GM12878 (cell line): ENCODE data around the gene FAM229A. TPM values are rescaled to one million over a fixed set of nuclear protein-coding genes. Genes with fewer than 3 reads are reported as not detected.

ENCODE experiments used
- ATAC-seq: fragments of 200-7000 bp; cut with Tn5 transposase; 3 replicates; pipeline ENCODE4 v1.9.1; 2020; ENCODE audit warnings: mild to moderate bottlenecking, moderate library complexity
- BruUV-seq: library from RNA; stranded (reverse); fragments of 400-500 nt; replicated peaks from 2 replicates; lab custom pipeline; 2021; lab: Mats Ljungman, UMichigan
- CTCF ChIA-PET: fragments of 300-600 bp; sonication (Branson Sonifier 250); formaldehyde crosslinking; extraction: SDS; loops from one replicate; lab custom pipeline; 2021; ENCODE audit warnings: inconsistent platforms; lab: Yijun Ruan, JAX
- POLR2A ChIA-PET: fragments of 350-600 bp; formaldehyde crosslinking; extraction: SDS; loops from one replicate; lab custom pipeline; 2021; ENCODE audit warnings: inconsistent platforms; lab: Charles Lee
- RAD21 ChIA-PET: fragments of 300-600 bp; sonication (Branson Sonifier 250); formaldehyde crosslinking; loops from one replicate; lab custom pipeline; 2023; ENCODE audit warnings: antibody characterized with exemption; ENCODE audit not compliant: unreplicated experiment; lab: Charles Lee
- SMC1A ChIA-PET: fragments of 300-600 bp; sonication (Branson Sonifier 250); formaldehyde crosslinking; loops from one replicate; lab custom pipeline; 2023; ENCODE audit not compliant: unreplicated experiment, uncharacterized antibody; lab: Charles Lee
- DNase-seq: peaks from one replicate; pipeline ENCODE4 v3.0.0-alpha.2; 2011; ENCODE audit warnings: low read depth, low spot score
- FAIRE-seq: peaks from 3 replicates; lab custom pipeline; 2011; peaks lifted over from hg19 to GRCh38; lab: Jason Lieb, UNC
- H2AFZ ChIP-seq: 2 replicates; pipeline ENCODE4 v1.6.0; 2011; ENCODE audit warnings: low read depth, low read length, control low read depth; ENCODE audit not compliant: control insufficient read depth
- H3K27ac ChIP-seq: 2 replicates; pipeline ENCODE4 v1.5.1; 2011; ENCODE audit warnings: control low read depth; ENCODE audit not compliant: control insufficient read depth, insufficient read depth
- H3K27me3 ChIP-seq, 2 experiments: replicated peaks in 1 of 2; 2 replicates each; pipeline versions ENCODE4 v1.6.0 to v1.6.1; 2011; ENCODE audit warnings: low read length in 1 of 2; ENCODE audit not compliant: control insufficient read depth in 2 of 2, insufficient read depth in 2 of 2
- H3K36me3 ChIP-seq, 2 experiments: 2 replicates each; pipeline ENCODE4 v1.5.1; 2011; ENCODE audit warnings: low read length in 1 of 2; ENCODE audit not compliant: control insufficient read depth in 2 of 2, insufficient read depth in 2 of 2
- H3K4me1 ChIP-seq: 2 replicates; pipeline ENCODE4 v1.6.1; 2011; ENCODE audit warnings: mild to moderate bottlenecking, low read length, moderate library complexity, mixed read lengths; ENCODE audit not compliant: control insufficient read depth, insufficient read depth
- H3K4me2 ChIP-seq: 2 replicates; pipeline ENCODE4 v1.6.0; 2011; ENCODE audit warnings: control low read depth; ENCODE audit not compliant: control insufficient read depth, insufficient read depth
- H3K4me3 ChIP-seq: fragments of 200-600 bp; sonication (generic); 2 replicates; pipeline ENCODE4 v1.5.1; 2016
- H3K79me2 ChIP-seq: 2 replicates; pipeline ENCODE4 v1.6.0; 2011; ENCODE audit warnings: low read length; ENCODE audit not compliant: control insufficient read depth, insufficient read depth
- H3K9ac ChIP-seq: 2 replicates; pipeline ENCODE4 v1.8.0; 2011; ENCODE audit warnings: low read length, control low read depth, mixed read lengths; ENCODE audit not compliant: control insufficient read depth, insufficient read depth
- H3K9me3 ChIP-seq: replicated peaks from 3 replicates; pipeline ENCODE4 v1.5.1; 2011; ENCODE audit warnings: mild to moderate bottlenecking, low read length; ENCODE audit not compliant: control insufficient read depth, insufficient read depth
- H4K20me1 ChIP-seq: 2 replicates; pipeline ENCODE4 v1.6.0; 2011; ENCODE audit not compliant: control insufficient read depth, insufficient read depth
- CBX3 ChIP-seq: fragments of 200-600 bp; sonication (generic); IDR thresholded peaks from 2 replicates; pipeline ENCODE4 v1.6.1; 2016; ENCODE audit warnings: low read depth, borderline replicate concordance
- CTCF ChIP-seq, 3 experiments: IDR thresholded peaks in 2 of 3; conservative IDR thresholded peaks in 1 of 3; 2 replicates each; pipeline ENCODE4 v1.5.1; 2011; ENCODE audit warnings: low read depth in 3 of 3, low read length in 3 of 3, mild to moderate bottlenecking in 3 of 3, control low read depth in 2 of 3, moderate library complexity in 2 of 3, inconsistent platforms in 1 of 3, mixed read lengths in 1 of 3; ENCODE audit not compliant: control insufficient read depth in 2 of 3, insufficient read depth in 1 of 3; ENCODE audit errors: extremely low read depth in 1 of 3
- DPF2 ChIP-seq: fragments of 450-650 bp; IDR thresholded peaks from 2 replicates; pipeline ENCODE4 v1.6.1; 2017; ENCODE audit warnings: mild to moderate bottlenecking
- EP300 ChIP-seq, 2 experiments: fragments of 150-350 bp in 1 of 2; IDR thresholded peaks; 2 replicates each; pipeline ENCODE4 v1.6.1; 2011 to 2012; ENCODE audit warnings: low read depth in 2 of 2, low read length in 2 of 2, borderline replicate concordance in 1 of 2, improper control_type of control experiment in 1 of 2, inconsistent platforms in 1 of 2; ENCODE audit not compliant: control insufficient read depth in 1 of 2
- HDAC2 ChIP-seq: fragments of 200-600 bp; sonication (generic); IDR thresholded peaks from 2 replicates; pipeline ENCODE4 v1.6.1; 2017
- JUNB ChIP-seq: IDR thresholded peaks from 2 replicates; pipeline ENCODE4 v1.6.1; 2016; ENCODE audit warnings: antibody characterized with exemption, mild to moderate bottlenecking
- MYC ChIP-seq: IDR thresholded peaks from 2 replicates; pipeline ENCODE4 v1.6.1; 2011; ENCODE audit warnings: mild to moderate bottlenecking, low read length, moderate library complexity, inconsistent platforms; ENCODE audit not compliant: insufficient read depth, insufficient replicate concordance, insufficient read length, severe bottlenecking
- NBN ChIP-seq: fragments of 450-650 bp; IDR thresholded peaks from 2 replicates; pipeline ENCODE4 v1.6.1; 2016
- NRF1 ChIP-seq: conservative IDR thresholded peaks from 2 replicates; pipeline ENCODE4 v1.6.1; 2011; ENCODE audit warnings: mild to moderate bottlenecking, low read depth, low read length, improper control_type of control experiment
- PAX8 ChIP-seq: fragments of 450-650 bp; IDR thresholded peaks from 2 replicates; pipeline ENCODE4 v1.6.1; 2017; ENCODE audit warnings: mild to moderate bottlenecking, moderate library complexity
- SIN3A ChIP-seq: IDR thresholded peaks from 2 replicates; pipeline ENCODE4 v1.6.1; 2012; ENCODE audit warnings: low read depth, low read length, improper control_type of control experiment
- TCF7 ChIP-seq: IDR thresholded peaks from 2 replicates; pipeline ENCODE4 v1.6.1; 2014; ENCODE audit warnings: antibody characterized with exemption, borderline replicate concordance
- WGBS: methylation state at CpG from one replicate; pipeline ENCODE4 v1.1.6; 2016; ENCODE audit warnings: low lambda C conversion rate; ENCODE audit not compliant: insufficient replicate concordance, insufficient coverage; ENCODE audit errors: missing lambda C conversion rate; 5-methylcytosine and 5-hydroxymethylcytosine counted together
- in situ Hi-C: fragments of 300-500 bp; cut with MboI; formaldehyde crosslinking; loops from 9 replicates; pipeline ENCODE4 v1.14.3; 2018; ENCODE audit warnings: mixed read lengths
- intact Hi-C: fragments of 100-400 bp; cut with micrococcal nuclease; formaldehyde crosslinking; loops from one replicate; pipeline ENCODE4 v1.14.2; 2022; ENCODE audit not compliant: unreplicated experiment
- polyA plus RNA-seq, 11 experiments: library from polyadenylated mRNA; depleted of rRNA in 4 of 11; unstranded in 6 of 11; stranded (reverse) in 5 of 11; fragments of >200 nt; fragmentation: Nextera tagmentation in 4 of 11; fragmentation: Illumina TruSeq in 1 of 11; extraction: Ambion mirVana in 4 of 11; extraction: Trizol in 1 of 11; gene quantifications; 1 replicate in 1 of 11; 2 replicates in 10 of 11; pipeline versions ENCODE4 v1.2.1 to v1.2.3, GENCODE V29; 2011 to 2016; ENCODE audit warnings: inconsistent platforms in 2 of 11, missing spikeins in 2 of 11, low read depth in 1 of 11
- total RNA-seq, 4 experiments: library from RNA; depleted of rRNA in 3 of 4; stranded (reverse); fragments of >200 nt in 3 of 4; fragmentation: Illumina TruSeq in 1 of 4; extraction: Trizol in 1 of 4; gene quantifications; 2 replicates each; pipeline versions ENCODE4 v1.2.1 to v1.2.3, GENCODE V29; 2013 to 2021
- TF ChIP-seq, protein P1 (sequence below): IDR thresholded peaks from 2 replicates; pipeline ENCODE4 v1.6.1; 2012; ENCODE audit warnings: low read depth, low read length, improper control_type of control experiment

Gene FAM229A
- total and polyA plus RNA-seq, 10 of the 15 experiments (the other 5 are each of a cell fraction or from before 2014, with no cell fraction given): 0.02 to 5.3 (median 1.4) TPM; not detected in 1

- intact Hi-C loops: loop anchor here (5.0 kb wide), 2 partner anchors 92 to 367 kb away; no protein-coding TSS in a partner anchor
- Histone ChIP-seq H4K20me1 (no peaks in the 10 kb centered on the region), H3K27me3 (no peaks in the 10 kb centered on the region), H3K4me2 (no peak overlapping the region), H3K79me2 (no peaks in the 10 kb centered on the region), H3K9me3 (no peaks in the 10 kb centered on the region), H3K27ac (no peak overlapping the region), H3K4me3 (no peak overlapping the region), H3K9ac (no peak overlapping the region), H2AFZ (no peak overlapping the region)
- ChIA-PET POLR2A (interaction anchor here (0.6 kb wide), 1 partner anchor 70 kb away, joined by 6 read pairs; no protein-coding TSS in a partner anchor), SMC1A (no interaction called here), RAD21 (interaction anchor here (1.0 to 1.5 kb wide), 2 partner anchors 69 to 189 kb away, joined by 3 to 4 read pairs; partner anchors contain the start of gene MARCKSL1), CTCF (interaction anchor here (1.2 to 7.4 kb wide), 3 partner anchors 8 to 189 kb away, joined by 3 to 87 read pairs (median 5); partner anchors contain the start of gene MARCKSL1)
- no peak for DNase-seq
- BruUV-seq: no TSS peak
- no peak for FAIRE-seq
- no peak for ATAC-seq
- WGBS: 31% methylated on average over 2 of the region's 2 CpGs
- TF ChIP-seq NRF1: no peak
- TF ChIP-seq DPF2: no peak
- TF ChIP-seq HDAC2: no peak
- TF ChIP-seq SIN3A: no peak
- no peak for TF ChIP-seq NBN
- TF ChIP-seq JUNB: no peak
- no peak for TF ChIP-seq EP300 (IDR thresholded peaks at IDR 0.05; ENCODE audit: borderline replicate concordance in 1 of 2, control insufficient read depth in 1 of 2, low read depth in 2 of 2, low read length in 2 of 2)
- TF ChIP-seq, protein P1, sequence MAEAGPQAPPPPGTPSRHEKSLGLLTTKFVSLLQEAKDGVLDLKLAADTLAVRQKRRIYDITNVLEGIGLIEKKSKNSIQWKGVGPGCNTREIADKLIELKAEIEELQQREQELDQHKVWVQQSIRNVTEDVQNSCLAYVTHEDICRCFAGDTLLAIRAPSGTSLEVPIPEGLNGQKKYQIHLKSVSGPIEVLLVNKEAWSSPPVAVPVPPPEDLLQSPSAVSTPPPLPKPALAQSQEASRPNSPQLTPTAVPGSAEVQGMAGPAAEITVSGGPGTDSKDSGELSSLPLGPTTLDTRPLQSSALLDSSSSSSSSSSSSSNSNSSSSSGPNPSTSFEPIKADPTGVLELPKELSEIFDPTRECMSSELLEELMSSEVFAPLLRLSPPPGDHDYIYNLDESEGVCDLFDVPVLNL: no peak
- TF ChIP-seq CBX3: no peak
- TF ChIP-seq TCF7: no peak
- TF ChIP-seq MYC: no peak
- TF ChIP-seq CTCF (IDR thresholded peaks at IDR 0.05 in 2 of 3, conservative IDR thresholded peaks at IDR 0.05 in 1 of 3; ENCODE audit: control insufficient read depth in 2 of 3, extremely low read depth in 1 of 3, insufficient read depth in 1 of 3, low read depth in 3 of 3, low read length in 3 of 3): no peak
- no peak for TF ChIP-seq PAX8
- TF ChIP-seq, all 136 proteins: peak for 0
- H3K36me3 ChIP-seq: no peaks in the 10 kb centered on the region
- in situ Hi-C loops: no loop called here
- no peaks in the 10 kb centered on the region for H3K4me1 ChIP-seq
Measured at GRCh38 chr1:32404946-32405345, 42.7 kb upstream of the FAM229A start.
